Transverse colon (tissue), 4 donors: ENCODE measurements around the gene OCEL1. TPM values are rescaled to one million over a fixed set of nuclear protein-coding genes. Genes with fewer than 3 reads are reported as not detected.

Experiments
- DNase-seq: peaks from one replicate; pipeline ENCODE4 v3.0.0-alpha.2; 2019
- H3K27ac ChIP-seq, 4 donors: fragments of 200-600 bp; sonication (generic); 2 replicates each; pipeline ENCODE4 v1.5.1; 2016 to 2018; ENCODE audit warnings: inconsistent platforms in 4 of 4
- H3K27me3 ChIP-seq: fragments of 200-600 bp; sonication (generic); 2 replicates; pipeline ENCODE4 v1.5.1; 2017; ENCODE audit warnings: inconsistent platforms
- H3K36me3 ChIP-seq, 4 donors: fragments of 200-600 bp; sonication (generic); 2 replicates each; pipeline ENCODE4 v1.5.1; 2017 to 2019; ENCODE audit warnings: inconsistent platforms in 4 of 4
- H3K4me1 ChIP-seq, 4 donors: fragments of 200-600 bp; sonication (generic); 2 replicates each; pipeline ENCODE4 v1.5.1; 2017 to 2020; ENCODE audit warnings: inconsistent platforms in 4 of 4
- H3K4me3 ChIP-seq, 4 donors: fragments of 200-600 bp; sonication (generic); 1 replicate in 1 of 4; 2 replicates in 3 of 4; pipeline versions ENCODE4 v1.5.1 to v1.6.1; 2017 to 2019; ENCODE audit warnings: inconsistent platforms in 4 of 4
- H3K9me3 ChIP-seq, 2 donors: fragments of 200-600 bp; sonication (generic); 2 replicates each; pipeline ENCODE4 v1.5.1; 2017 to 2019; ENCODE audit warnings: inconsistent platforms in 2 of 2
- EP300 ChIP-seq: sonication (generic); formaldehyde crosslinking; IDR thresholded peaks from one replicate; pipeline ENCODE4 v1.6.1; 2017; ENCODE audit warnings: antibody characterized with exemption, low read depth
- POLR2A ChIP-seq: fragments of 450-650 bp; IDR thresholded peaks from one replicate; pipeline ENCODE4 v1.6.1; 2016; ENCODE audit warnings: antibody characterized with exemption, mild to moderate bottlenecking, moderate library complexity
- POLR2AphosphoS5 ChIP-seq, 3 donors: sonication (generic); formaldehyde crosslinking; IDR thresholded peaks; one replicate each; pipeline ENCODE4 v1.6.1; 2016; ENCODE audit warnings: antibody characterized with exemption in 3 of 3
- WGBS, 2 donors: methylation state at CpG; one replicate each; pipeline ENCODE4 v1.1.5; 2018; ENCODE audit warnings: low coverage in 1 of 2; 5-methylcytosine and 5-hydroxymethylcytosine counted together
- in situ Hi-C, 4 donors: fragments of 200-750 bp; cut with MboI; loops; one replicate each; pipeline versions ENCODE4 v1.15.0 to v1.15.1; 2017; ENCODE audit warnings: low sequenced_read_pairs in 3 of 4, low pct_ligation_motif_present in 1 of 4, low pct_unique_long_range_greater_than_20kb in 1 of 4
- intact Hi-C: fragments of 100-400 bp; cut with DNase I; formaldehyde crosslinking; loops from one replicate; pipeline ENCODE4 v1.15.1; 2023; ENCODE audit warnings: low total_unique reads
- total RNA-seq, 4 donors: library from RNA; depleted of rRNA; stranded (reverse); fragments of >200 nt; gene quantifications; one replicate each; pipeline ENCODE4 v1.1.0, GENCODE V29; 2016
- TF ChIP-seq, protein P1 (sequence below), 5 experiments: fragments of 200-600 bp in 3 of 5; fragments of 450-650 bp in 2 of 5; sonication (generic) in 3 of 5; IDR thresholded peaks; 1 replicate in 2 of 5; 2 replicates in 3 of 5; pipeline ENCODE4 v1.5.1; 2016 to 2017; ENCODE audit warnings: antibody characterized with exemption in 5 of 5, inconsistent platforms in 3 of 5, mild to moderate bottlenecking in 2 of 5, moderate library complexity in 1 of 5

OCEL1 gene
- total RNA-seq, 4 donors from 2014 or later: 4.8 to 42.6 (median 29.9) TPM

DNA sequence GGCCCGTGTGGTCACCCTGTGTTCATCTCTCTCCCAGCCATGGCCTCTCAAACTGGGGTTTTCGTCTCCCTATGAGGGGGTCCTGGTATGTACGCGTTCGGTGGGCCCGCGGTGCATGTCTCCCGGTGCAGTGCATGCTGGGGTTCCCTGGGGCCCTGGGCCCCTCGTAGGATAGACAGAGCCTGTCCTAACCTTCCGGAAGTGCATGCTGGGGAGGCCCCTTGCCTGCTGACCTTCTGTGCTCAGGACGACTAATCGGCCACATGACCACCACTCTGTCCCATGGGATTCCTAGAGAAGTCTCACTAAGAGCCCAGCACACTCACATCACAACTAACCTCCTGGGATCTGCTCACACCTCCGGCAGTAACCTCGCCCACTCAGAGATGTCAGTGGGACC, 15.7 kb upstream of the OCEL1 start:
- Histone ChIP-seq H3K4me3 (no peak overlapping the region), H3K4me1 (peaks cover 0 to 10% (median 5%) of the 10 kb centered on the region in 4 donors), H3K27me3 (no peaks in the 10 kb centered on the region), H3K9me3 (no peaks in the 10 kb centered on the region), H3K36me3 (peaks cover 0 to 10% (median 4%) of the 10 kb centered on the region in 4 donors), H3K27ac (no peak overlapping the region)
- no peak for TF ChIP-seq POLR2AphosphoS5 (IDR thresholded peaks at IDR 0.05)
- TF ChIP-seq EP300: no peak
- TF ChIP-seq, protein P1, sequence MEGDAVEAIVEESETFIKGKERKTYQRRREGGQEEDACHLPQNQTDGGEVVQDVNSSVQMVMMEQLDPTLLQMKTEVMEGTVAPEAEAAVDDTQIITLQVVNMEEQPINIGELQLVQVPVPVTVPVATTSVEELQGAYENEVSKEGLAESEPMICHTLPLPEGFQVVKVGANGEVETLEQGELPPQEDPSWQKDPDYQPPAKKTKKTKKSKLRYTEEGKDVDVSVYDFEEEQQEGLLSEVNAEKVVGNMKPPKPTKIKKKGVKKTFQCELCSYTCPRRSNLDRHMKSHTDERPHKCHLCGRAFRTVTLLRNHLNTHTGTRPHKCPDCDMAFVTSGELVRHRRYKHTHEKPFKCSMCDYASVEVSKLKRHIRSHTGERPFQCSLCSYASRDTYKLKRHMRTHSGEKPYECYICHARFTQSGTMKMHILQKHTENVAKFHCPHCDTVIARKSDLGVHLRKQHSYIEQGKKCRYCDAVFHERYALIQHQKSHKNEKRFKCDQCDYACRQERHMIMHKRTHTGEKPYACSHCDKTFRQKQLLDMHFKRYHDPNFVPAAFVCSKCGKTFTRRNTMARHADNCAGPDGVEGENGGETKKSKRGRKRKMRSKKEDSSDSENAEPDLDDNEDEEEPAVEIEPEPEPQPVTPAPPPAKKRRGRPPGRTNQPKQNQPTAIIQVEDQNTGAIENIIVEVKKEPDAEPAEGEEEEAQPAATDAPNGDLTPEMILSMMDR (IDR thresholded peaks at IDR 0.05): no peak
- no peak for TF ChIP-seq POLR2A
- intact Hi-C loops (no loop called here), in situ Hi-C loops (loop anchor here in 1 of 4 donors (10.0 kb wide), 1 partner anchor 75 kb away; the partner anchor contains the start of gene ANKLE1)
- 82% methylated on average over 10 of the region's 14 CpGs; no CpG with 5 or more reads in 1 of the 2 donors for WGBS, 2 donors
- DNase-seq: no peak

DNA sequence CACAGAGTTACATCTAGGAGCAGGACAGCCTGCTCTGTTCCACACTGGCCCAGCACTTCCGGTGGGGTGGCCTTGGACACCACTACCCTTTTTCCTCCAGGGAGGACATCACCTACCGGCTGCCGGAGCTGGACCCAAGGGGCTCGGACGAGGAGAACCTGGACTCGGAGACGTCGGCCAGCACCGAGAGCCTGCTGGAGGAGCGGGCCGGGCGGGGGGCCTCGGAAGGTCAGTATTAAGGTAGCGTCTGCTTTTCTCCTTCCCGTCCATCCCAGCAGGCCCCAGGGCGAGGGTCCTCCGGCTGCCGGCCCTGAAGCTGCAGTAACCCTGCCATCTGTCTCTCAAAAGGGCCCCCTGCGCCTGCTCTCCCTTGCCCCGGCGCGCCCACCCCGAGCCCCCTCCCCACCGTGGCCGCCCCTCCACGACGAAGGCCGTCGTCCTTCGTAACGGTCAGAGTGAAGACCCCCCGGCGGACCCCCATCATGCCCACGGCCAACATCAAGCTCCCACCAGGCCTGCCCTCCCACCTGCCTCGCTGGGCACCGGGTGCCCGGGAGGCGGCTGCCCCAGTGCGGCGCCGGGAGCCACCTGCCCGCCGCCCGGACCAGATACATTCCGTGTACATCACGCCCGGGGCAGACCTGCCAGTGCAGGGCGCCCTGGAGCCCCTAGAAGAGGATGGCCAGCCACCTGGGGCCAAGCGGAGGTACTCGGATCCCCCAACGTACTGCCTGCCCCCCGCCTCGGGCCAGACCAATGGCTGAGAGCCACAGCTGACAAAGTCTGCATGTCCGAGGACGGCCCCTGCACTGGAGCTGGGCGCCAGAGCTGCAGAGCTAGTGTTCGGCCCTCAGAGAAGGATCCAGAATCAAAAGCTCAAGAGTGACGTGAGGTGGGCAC, 14.2 kb upstream of the OCEL1 start:
- Histone ChIP-seq H3K4me3 (no peak overlapping the region), H3K27ac (no peak overlapping the region), H3K36me3 (peaks cover 0 to 10% (median 4%) of the 10 kb centered on the region in 4 donors), H3K4me1 (peaks cover 4 to 18% (median 12%) of the 10 kb centered on the region in 4 donors), H3K9me3 (no peaks in the 10 kb centered on the region), H3K27me3 (no peaks in the 10 kb centered on the region)
- in situ Hi-C loops (loop anchor here in 1 of 4 donors (10.0 kb wide), 1 partner anchor 73 kb away; the partner anchor contains the start of gene ANKLE1), intact Hi-C loops (no loop called here)
- TF ChIP-seq EP300 (no peak), POLR2A (no peak), POLR2AphosphoS5 (IDR thresholded peaks at IDR 0.05) (no peak)
- TF ChIP-seq, protein P1 (IDR thresholded peaks at IDR 0.05): no peak
- 87 to 93% methylated on average over 3 to 44 of the region's 58 CpGs for WGBS, 2 donors
- DNase-seq: no peak

DNA sequence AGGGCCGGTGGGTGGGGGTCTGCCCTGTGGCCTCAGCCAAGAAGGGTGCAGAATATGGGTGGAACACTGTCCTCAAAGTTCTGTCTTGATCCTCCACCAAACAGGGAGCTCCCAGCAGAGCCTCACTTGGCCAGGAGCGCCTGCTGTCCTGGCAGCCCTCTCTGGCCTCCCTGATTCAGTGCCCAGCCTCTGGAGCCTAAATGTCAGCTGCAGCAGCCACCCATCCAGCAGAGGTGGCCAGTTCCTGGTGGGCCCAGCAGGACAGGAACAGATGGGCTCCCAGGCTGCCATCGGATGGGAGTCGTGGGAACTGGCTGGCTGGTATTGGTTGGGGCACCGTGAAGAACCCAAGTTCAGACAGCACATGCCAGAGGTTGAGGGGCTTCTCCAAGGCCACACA, 12.7 kb upstream of the OCEL1 start:
- H3K4me3 ChIP-seq: no peak overlapping the region
- no peak for TF ChIP-seq POLR2A
- TF ChIP-seq POLR2AphosphoS5 (IDR thresholded peaks at IDR 0.05): no peak
- TF ChIP-seq EP300: no peak
- TF ChIP-seq, protein P1 (IDR thresholded peaks at IDR 0.05): no peak
- H3K36me3 ChIP-seq: peaks cover 0 to 22% (median 9%) of the 10 kb centered on the region in 4 donors
- H3K4me1 ChIP-seq: peaks cover 4 to 18% (median 12%) of the 10 kb centered on the region in 4 donors
- intact Hi-C loops: no loop called here
- DNase-seq: no peak
- 96% methylated on average over 4 of the region's 5 CpGs; no CpG with 5 or more reads in 1 of the 2 donors for WGBS, 2 donors
- H3K27ac ChIP-seq: no peak overlapping the region
- in situ Hi-C loops: loop anchor here in 1 of 4 donors (10.0 kb wide), 1 partner anchor 71 kb away; the partner anchor contains the start of gene ANKLE1
- H3K9me3 ChIP-seq: no peaks in the 10 kb centered on the region
- H3K27me3 ChIP-seq: no peaks in the 10 kb centered on the region

DNA sequence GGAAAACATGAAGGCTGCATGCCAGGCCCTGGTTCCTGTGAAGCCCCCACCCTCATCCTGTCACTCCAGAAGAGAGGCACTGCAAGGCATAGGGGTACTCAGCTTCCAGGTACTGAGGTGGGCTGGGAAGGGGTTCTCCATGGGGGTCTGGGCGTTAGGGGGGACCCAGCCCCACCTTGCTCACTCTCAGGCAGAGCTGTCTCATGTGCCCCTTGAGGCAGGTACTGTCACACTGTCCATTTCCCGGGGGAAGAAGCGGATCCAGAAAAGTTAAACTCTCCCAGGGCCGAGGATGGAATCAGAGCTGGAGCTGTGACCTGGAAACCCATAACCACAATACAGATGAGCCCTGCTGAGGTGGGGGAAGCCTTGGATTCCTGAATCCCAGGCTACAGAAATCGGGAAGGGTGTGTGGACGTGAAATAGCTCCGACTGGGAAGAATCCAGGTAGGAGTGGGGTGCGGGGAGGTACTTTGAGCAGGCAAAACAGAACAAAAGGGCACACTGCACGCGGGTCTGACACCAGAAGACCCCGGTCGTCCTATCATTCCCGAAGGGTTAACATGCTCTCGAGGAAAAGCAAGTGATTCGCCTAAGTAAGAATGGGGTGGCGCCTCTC, 11.4 kb upstream of the OCEL1 start:
- no peak for DNase-seq
- Histone ChIP-seq H3K4me3 (peak overlapping the region; percentile 44 to 80 (median 68)), H3K36me3 (peaks cover 0 to 22% (median 9%) of the 10 kb centered on the region in 4 donors), H3K4me1 (peaks cover 4 to 18% (median 12%) of the 10 kb centered on the region in 4 donors), H3K27ac (peak overlapping the region; percentile 85 to 94 (median 91)), H3K9me3 (no peaks in the 10 kb centered on the region), H3K27me3 (no peaks in the 10 kb centered on the region)
- 33% methylated on average over 16 of the region's 16 CpGs; no CpG with 5 or more reads in 1 of the 2 donors for WGBS, 2 donors
- TF ChIP-seq, protein P1 (IDR thresholded peaks at IDR 0.05): no peak
- TF ChIP-seq POLR2AphosphoS5 (IDR thresholded peaks at IDR 0.05) (no peak), EP300 (no peak), POLR2A (no peak)
- intact Hi-C loops: no loop called here
- in situ Hi-C loops: loop anchor here in 1 of 4 donors (10.0 kb wide), 1 partner anchor 70 kb away; the partner anchor contains the start of gene ANKLE1
